HL-60/S4 treated with phorbol 12-myristate 13-acetate at 8.2 ng/mL for 4 days and 3 days (cell line): Measurements from ENCODE around the gene KREMEN1.

Source experiments
- in situ Hi-C: fragments of 300-500 bp; cut with MboI; formaldehyde crosslinking; loops from 2 replicates; pipeline ENCODE4 v1.15.0; 2022; ENCODE audit warnings: low sequenced_read_pairs

The KREMEN1 gene

DNA sequence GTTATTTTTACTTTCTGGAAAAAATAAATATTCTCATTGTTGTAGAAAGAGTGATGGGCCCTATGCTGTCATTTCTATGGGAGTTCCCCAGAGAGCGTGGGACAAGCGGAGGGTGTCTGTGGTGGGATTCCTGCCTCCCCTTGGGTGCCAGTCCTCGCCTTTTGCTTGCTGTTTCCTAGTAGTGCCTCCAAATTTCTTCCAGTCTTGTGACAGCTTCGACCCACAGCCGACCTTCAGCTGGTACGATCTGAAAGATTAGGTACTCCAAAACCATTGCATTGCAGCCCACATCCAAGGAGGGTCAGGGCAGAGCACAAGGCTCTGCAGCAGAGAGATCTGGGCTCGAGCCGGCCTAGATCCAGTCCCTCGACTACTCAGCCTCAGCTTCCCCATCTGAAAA, 73.9 kb downstream of the KREMEN1 start:
- in situ Hi-C loops, result no loop called here

DNA sequence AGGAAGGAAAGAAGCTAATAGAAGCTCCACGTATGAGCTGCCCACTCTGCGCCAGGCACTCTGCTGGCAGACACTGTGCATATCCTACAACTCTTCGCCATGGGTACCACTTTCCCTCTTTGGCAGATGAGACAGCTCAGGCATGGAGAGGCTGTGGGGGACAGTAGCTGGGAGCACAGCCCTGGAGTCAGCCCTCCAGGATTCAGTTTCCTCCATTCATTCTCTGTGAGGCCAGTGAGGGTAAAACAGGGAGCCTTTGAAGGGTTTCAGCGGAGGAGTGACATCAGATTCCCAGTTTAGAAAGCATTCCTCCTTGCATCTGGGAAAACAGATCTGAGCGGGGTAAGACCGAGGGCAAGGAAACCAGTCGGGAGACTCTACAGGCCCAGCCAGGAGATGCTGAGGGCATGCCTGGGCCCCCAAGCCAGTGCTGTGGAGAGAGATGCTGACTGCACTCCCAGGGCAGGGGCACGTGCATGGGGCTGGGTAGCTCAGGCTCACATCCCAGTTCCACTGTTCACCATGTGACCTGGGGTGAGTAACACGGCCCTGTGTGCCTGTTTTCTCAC, 74.6 kb downstream of the KREMEN1 start:
- in situ Hi-C loops, result no loop called here

DNA sequence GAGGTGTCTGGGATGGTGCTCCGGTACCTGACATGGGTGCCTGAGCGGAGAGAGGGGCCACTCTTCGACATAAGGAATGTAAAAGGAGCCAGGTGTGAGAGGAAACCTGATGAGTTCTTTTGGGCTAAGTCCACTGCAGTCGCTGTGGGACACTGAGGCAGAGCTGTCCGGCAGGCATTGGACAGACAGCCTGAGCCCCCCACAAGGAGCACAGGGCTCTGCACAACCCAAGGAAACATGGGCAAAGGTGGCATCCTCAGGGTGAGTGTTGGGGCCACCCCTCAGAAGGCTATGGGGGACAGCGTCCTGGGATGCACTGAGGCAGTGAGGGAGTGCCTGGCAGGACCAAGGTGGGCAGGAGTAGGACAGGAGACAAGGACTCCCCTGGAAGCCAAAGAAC, 75.2 kb downstream of the KREMEN1 start:
- in situ Hi-C loops, result no loop called here

DNA sequence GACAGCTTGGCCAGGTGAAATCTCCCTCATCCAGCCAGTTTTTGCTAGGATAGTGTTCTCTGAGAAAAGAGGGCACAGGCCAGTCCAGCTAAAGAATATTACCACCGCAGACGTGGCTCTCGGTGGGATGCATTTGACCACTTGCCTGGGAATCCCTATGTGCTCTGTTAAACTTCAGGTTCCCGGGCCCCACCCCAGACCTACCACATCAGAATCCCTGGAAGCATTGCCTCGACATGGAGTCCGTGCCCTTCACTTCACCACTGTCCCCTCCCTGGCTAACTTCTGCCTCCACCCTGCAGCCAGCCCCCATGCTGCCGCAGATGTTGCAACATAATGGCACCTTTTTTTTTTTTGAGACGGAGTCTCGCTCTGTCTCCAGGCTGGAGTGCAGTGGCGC, 76.0 kb downstream of the KREMEN1 start:
- in situ Hi-C loops, result no loop called here

DNA sequence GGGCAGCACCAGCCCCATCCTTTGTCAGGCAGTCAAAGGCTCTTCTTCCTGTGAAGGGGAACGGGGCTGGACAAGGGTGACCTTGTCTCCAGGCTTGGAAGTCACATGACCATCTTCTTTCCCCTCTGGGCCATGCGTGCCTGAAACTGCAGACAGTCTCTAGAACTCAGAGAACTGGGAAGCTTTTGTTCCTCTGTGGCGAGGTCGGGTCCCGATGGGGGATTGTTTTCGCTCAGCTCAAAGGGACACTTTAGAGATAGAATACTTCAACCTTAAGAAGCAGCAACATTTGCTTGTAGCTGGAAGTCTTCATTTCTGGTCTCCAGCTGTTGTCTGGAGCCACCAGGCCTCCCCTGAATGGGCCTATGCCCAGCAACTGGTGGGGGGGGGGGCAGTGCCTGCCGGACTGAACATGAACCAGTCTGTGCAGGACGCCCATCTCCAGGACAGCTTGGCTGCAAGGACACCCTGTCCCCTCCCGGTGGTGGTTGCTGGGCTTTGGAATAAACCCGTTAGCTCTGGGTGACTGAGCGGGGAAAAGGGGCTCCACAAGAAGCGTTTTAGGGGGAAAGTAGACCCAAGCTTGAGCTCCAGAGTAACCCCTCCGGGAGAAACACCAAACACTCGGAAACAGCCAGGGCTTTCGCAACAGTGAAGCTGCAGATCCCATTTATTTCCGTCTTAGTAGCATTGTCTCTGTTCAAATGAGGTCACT, 77.2 kb downstream of the KREMEN1 start:
- in situ Hi-C loops, result no loop called here

DNA sequence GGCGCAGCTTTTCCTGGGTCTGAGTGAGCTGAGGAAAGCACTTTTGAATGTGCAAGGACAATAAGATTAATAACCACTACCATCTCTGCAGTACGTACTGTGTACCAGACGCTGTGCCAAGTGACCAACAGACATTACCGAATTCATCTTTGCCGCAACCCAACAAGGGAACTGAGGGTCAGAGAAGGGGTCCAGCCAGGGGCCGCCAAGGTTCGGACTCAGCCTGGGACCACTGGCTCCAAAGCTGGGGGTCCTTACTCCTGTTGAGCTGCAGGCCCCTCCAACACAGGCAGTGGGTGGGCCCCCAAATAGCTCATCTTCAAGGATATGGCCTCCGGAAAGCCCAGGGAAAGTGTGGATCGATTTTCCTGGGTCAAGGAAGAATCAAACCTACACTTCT, 77.9 kb downstream of the KREMEN1 start:
- in situ Hi-C loops, result no loop called here

DNA sequence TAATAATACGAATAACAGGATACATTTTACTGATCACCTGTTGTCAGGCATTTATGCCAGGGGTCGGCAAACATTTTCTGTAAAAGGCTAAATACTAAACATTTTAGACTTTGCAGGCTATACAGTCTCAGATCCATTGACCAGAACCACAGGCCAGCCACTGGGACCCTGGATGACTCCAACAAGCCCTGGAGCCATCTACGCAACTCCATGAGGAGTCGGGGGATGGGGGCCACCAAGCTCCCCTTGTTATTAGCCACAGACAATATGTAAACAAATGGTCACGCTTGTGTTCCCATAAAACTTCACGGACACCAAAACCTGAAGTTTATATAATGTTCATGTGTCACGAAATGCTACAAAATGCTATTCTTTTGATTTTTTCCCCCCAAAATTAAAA, 78.5 kb downstream of the KREMEN1 start:
- in situ Hi-C loops, result no loop called here

DNA sequence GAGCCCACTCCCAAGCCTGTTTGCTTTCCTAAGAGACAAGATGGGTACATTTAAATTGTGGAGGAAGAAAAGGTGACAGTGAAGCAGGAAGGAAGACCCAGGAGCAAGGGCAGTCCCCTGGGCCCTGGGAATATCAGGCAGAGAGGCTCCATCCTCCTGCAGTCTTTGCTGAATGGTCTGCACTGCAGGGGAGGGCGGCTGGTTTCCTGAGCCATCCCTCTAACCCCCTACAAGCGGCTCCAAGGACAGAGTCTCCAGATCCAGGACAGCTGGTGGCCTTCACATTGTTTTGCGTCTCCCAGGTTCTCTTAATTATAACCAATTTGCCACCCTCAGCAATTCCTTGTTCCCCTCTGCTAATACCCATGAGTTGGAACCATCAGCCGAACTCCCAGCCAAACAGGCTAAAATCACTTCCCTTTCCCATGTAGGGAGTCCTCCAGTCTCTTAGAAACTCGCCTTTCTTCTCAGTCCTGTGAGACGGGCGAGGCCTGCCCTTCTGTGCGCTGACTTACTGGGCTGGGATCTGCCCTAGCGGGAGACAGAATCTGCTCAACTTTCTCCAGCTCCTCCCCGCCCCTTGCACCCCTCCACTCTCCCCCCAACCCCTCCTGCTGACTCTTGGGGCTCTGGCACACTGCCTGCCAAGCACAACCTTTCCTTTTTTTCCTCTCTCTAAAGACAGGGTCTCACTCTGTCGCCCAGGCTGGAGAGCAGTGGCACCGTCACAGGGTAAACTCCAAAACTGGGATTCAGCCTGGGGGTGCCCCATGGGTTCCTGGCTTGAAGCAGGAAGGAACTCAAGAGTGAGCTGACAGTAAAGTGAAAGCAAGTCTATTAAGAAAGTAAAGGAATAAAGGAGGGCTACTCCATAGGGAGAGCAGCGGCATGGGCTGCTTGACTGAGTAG, 79.5 kb downstream of the KREMEN1 start:
- in situ Hi-C loops, result no loop called here

DNA sequence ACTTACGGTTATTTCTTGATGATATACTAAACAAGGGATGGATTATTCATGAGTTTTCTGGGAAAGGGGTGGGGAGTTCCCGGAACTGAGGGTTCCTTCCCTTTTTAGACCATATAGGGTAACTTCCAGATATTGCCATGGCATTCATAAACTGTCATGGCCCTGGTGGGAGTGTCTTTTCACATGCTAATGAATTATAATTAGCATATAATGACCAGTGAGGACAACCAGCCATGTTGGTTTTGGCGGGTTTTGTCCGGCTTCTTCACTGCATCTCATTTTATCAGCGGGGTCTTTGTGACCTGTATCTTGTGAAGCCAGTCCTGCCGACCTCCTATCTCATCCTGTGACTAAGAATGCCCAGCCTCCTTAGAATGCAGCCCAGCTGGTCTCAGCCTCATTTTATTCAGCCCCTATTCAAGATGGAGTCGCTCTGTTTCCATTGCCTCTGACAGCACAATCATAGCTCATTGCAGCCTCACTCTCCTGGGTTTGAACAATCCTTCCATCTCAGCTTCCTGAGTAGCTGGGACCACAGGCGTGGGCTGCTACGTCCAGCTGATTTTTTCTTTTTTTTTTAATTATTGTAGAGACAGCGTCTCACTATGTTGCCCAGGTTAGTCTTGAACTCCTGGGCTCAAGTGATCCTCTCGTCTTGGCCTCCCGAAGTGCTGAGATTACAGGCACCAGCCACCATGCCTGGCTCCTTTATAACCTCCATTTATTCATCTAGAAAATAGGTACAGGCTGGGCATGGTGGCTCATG, 80.3 kb downstream of the KREMEN1 start:
- in situ Hi-C loops, result no loop called here

DNA sequence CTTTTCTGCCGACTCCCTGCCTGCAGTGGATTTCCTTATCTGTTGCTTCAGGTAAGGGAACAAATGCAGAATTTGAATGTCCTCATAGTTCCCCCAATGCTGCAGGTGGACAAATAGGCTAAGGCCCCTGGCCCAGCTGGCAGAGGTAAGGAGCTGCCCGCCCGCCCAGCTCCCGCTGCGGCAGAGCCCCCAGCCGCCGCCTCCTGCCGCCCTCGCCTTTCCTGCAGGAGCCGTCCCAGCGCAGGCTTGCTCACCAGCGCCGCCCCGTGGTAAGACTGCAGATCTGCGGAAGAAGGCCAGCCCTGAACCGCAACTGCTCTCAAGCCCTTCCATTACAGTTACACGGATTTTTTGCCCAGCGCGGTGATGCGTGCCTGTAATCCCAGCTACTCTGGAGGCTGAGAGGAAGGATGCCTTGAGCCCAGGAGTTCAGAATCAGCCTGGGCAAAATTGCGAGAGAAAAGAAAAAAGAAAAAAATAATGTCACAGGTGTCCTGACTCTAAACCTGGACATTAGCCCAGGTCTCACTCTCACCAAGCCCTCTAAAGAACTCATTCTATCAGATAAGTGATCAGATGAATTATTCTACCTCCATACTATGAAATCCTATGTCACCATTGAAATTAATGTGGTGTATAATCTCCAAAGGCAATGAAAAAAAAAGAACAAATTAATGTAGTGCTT, 81.7 kb downstream of the KREMEN1 start:
- in situ Hi-C loops, result no loop called here

DNA sequence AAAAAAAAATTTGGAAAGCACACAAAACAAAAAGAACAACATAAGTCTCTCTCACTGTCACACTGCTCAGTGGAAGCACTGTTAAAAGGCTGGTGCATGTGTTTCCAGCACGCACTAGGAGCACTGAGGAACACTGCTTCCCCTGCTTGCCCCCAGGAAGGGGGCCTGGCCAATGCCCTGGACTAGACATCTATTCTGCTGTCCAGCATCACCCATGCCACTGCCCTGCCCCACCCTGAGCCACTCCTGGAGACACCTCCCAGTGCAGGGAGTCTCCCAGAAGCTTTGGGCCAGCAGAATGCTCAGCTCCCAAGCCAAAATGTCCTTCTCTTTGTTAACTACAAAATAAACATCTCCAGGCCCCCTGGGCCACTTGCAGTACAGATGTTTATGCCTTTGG, 83.1 kb downstream of the KREMEN1 start:
- in situ Hi-C loops, result no loop called here

DNA sequence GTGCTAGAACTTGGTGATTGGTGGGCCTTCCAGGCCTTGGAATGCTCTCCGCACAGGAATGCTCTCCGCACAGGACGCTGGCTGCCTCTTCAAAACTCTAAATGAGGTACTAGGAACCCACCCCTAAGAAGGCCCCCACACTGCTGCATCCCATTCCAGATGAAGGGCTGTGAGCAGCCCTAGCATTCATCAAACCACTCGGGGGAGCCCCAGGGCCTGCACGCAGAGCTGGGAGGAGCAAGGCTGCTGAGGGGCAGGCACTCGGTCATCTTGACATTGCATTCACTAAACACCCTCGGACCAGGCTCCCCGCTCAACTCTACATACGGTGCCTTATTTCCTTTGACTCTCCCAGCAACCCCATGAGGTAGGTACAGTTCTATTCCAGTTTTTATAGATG, 83.7 kb downstream of the KREMEN1 start:
- in situ Hi-C loops, result no loop called here

DNA sequence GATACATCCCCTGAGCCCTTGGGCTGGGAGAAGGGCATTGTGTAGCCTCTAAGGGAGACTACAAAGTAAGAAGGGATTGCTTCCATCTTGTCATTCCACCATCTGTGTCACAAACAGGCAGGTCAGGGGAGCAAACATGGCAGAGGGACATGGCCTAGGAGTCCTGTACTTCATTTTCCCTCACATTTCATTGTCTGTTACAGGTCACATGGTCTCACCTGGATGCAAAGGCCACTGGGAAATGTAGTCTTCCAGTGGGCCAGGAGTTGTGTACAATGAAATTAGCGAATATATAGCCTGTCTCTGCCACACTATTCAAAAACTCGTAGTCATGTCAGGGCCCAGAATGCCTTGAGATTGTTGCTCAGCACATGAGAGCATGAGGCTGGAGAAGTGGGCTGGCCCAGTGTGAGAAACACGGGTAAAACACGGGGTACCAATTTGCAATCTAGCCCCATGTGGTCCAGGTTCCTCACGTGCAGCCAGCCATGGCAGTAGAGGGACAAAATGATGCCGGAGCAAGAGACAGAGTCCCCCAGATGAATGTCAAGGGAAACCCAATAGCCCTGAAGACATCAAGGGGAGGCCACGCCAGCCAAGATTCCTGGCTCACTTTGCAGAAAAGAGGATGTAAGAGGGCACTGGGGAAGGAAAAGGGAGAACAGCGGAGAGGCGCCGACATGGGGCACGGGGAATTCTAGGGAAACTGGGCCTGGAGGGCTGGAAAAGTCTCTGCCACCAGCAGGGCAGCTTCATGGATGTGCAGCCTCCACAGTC, 85.1 kb downstream of the KREMEN1 start:
- in situ Hi-C loops, result no loop called here

DNA sequence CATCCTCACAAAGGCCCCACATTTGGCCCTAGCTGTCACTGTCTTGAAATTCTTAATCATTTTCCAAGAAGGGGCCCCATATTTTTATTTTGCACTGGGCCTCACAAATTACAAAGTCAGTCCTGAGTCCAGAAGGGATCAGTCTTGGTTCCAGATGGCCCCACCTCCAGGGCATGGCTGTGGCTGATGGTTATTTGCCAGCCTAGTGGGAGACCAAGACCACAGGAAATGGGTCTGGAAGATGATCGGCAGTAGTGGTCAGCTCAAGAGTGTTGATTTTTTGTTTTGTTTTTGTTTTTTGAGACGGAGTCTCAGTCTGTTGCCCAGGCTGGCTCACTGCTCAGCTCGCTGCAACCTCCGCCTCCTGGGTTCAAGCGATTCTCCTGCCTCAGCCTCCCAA, 85.7 kb downstream of the KREMEN1 start:
- in situ Hi-C loops, result no loop called here

DNA sequence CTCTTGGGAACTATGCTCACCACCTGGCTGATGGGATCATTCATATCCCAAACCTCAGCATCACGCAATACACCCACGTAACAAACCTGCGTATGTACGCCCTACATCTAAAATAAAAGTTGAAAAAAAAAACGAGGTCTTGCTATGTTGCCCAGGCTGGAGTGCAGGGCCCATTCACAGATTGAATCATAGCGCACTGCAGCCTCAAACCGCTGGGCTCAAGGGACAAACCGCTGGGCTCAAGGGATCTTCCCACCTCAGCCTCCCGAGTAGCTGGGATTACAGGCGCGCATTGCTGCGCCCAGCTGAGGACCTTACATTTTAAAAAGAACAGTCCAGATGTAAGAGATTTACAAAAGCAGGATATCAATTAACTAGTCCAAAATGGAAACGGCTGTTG, 91.0 kb downstream of the KREMEN1 start:
- in situ Hi-C loops, result no loop called here

DNA sequence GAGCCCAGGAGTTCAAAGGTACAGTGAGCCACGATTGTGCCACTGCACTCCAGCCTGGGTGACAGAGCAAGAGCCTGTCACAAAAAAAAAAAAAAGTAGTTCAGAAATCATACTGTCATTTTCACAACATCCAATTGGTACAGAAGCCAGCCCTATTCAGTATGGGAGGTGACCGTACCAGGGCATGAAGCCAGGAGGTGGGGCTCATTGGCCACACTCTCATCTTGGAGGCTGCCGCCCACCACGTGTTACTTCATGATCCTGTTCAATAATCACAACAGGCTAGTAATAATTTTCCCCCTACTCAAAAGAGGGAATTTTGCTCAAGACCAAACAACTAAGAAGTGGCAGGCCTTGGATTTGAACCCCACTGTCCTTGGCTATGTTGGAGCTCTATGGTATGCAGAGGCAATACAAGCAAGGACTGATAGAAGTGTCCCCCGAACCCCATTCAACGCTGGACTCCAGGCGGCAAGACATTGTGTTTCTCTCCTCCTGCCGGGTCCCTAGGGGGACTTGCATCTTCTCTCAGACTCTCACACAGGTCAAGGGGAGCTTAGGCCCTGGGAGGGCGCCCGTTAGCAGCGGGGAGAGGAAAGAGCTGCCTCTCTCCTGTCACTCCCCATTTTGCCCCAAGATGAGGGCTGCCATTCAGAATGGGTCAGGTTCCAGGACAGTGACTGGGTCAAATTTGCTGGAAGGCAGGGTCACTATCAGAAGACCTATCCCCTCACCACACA, 92.7 kb downstream of the KREMEN1 start:
- in situ Hi-C loops, result no loop called here

DNA sequence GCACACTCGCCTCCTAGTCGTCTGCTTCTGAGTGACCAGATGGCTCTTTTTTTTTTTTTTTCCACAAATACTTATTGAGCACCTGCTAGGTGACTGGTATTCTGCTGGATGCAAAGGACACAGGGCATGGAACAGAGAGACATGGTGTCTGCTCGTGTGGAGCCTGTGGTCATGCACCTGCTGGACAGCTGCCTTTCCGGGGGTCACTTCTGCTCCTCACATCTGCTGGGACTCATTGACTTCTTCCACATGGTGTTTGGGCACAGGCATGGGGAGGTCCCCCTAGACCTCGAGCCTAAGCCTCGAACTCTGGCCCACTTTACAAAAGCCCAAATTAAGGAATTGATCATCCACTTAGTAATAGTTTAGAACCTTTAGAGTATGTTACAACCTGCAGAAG, 93.3 kb downstream of the KREMEN1 start:
- in situ Hi-C loops, result no loop called here

DNA sequence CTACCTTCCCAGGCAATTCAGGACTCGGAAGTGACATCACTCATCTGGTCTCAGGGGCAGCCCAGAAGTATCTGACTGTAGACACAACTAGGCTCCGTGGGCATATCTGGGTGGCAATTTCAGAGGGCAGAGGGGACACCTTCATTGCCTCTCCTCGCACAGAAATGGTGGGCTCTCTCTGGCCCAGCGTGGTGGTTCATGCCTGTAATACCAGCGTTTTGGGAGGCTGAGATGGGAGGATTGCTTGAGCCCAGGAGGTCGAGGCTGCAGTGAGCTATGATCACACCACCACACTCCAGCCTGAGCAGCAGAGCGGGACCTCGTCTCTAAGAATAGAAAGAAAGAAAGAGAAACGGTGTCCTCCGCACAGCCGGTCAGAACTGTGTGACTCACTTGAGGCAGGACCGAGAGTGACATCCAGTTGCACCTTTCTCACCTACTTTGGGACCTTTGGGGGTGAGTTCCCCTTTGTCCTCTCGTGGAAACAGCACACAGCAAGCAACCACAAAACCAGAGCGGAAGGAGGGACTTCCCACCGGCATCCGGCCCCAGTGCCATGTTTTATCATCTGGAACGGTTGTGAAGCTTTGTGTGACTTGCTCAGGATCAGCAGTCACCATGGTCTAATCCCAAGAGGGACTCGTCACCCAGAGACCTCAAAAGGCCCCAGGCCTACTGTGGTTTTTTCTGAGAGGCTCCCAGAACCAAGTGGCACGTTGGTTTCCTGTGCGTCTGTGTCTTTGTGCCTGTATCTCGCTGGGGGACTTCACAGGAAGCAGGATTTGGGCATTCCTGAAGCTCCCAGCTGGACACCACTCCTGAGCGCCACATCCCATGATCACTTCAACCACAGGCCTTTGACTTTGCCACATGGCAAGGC, 94.4 kb downstream of the KREMEN1 start:
- in situ Hi-C loops, result no loop called here
